ENCODE data around the gene IGBP1.
A peak's percentile ranks its signal among the peaks of the same experiment; 100 is the strongest.
"Not testable (repeated sequence)": the region's sequence is repeated elsewhere in the genome, so short reads cannot be mapped to it uniquely, and the experiment has no call there.

The IGBP1 gene

GRCh38 chrX:70166601-70167590 lies 33.6 kb downstream of the IGBP1 start:
- no peak for DNase-seq (ENCODE audit: low read depth in 2 of 2)

- no peak for DNase-seq (ENCODE audit: low read depth in 2 of 2)
These were observed 35.3 kb downstream of the IGBP1 start for GRCh38 chrX:70168238-70169188.

GRCh38 chrX:70169281-70169680 lies 36.0 kb downstream of the IGBP1 start:
- no peak for DNase-seq (ENCODE audit: low read depth in 2 of 2)

DNA sequence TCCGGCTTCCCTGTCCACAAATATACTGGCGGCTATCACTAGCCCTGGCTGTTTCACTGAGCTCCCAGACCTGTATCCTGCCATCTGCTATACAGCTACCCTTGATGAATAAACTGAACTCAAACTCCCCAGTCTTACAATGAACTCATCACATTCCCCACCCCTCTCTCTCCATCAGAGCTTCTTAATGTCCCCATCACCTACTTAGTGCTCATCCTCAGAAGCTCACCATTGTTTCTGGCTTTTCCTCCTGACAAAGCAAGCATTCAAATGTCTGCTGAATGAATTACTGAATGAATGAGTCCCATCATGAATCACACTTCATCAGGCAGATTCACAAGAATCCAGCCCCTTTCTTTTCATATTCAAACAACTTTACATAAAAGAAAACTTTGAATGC lies 38.4 kb downstream of the IGBP1 start:
- no peak for DNase-seq (ENCODE audit: low read depth in 2 of 2)

- no peak for DNase-seq (ENCODE audit: low read depth in 2 of 2)
These were observed 39.0 kb downstream of the IGBP1 start for GRCh38 chrX:70172221-70172620.

GRCh38 chrX:70172964-70173363 lies 39.7 kb downstream of the IGBP1 start:
- DNase-seq (ENCODE audit: low read depth in 2 of 2) = no peak

DNA sequence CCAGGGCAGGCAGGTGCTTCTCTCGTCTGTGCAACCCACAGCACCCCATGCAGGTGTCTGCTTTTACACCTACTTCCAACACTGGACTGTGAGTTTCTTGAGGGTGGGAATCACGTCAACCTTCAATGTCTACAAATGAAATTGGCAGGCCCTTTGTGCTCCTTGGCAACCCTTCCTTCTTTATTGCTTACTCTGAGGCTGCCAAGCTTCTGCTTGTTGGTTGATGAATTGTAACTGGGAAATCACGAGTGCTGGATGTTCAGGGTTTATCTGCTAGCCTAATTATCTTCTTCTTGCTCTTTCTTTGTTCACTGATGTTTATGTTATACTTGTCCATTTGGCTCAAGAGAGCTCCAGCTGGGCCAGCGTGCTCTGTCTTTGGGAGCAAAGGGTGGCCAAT lies 41.5 kb downstream of the IGBP1 start:
- no peak for DNase-seq (ENCODE audit: low read depth in 2 of 2)

- no peak for DNase-seq (ENCODE audit: low read depth in 2 of 2)
These were observed 42.1 kb downstream of the IGBP1 start for GRCh38 chrX:70175338-70175737.

DNA sequence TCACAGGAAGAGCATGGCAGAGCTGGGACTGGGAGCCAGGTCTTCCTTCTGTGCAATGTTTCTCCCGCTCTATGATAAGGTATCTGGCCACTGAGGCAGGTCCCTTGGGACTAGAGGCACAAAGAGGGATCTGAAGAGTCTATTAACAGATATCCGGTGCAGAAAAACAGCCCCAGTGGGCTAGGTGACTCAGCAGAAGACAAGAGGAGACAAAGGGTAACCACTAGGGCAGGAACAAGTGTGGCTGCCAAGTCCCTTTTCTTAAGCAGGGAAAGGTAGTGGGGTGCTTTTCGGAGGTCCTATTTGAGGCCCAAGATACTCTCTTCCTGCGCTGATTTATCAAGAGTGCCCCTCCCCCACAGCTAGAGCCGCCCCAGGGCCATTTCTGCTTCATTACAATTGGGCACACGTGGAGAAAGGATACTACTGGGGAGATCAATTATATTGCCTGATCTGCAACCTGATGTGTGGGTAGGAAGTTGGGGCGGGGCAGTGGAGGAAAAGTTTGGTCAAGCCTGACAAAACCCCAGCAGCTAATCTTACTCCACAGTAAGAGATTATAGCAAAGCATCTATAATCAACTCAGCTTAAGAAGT lies 43.8 kb downstream of the IGBP1 start, which contains the start of gene DGAT2L6:
DGAT2L6 (plus strand) TSS at position 546 of the 596 bp plus-strand sequence. CDS start 100 bp downstream, outside the sequence.
- no peak for DNase-seq (ENCODE audit: low read depth in 2 of 2)

- no peak for DNase-seq (ENCODE audit: low read depth in 2 of 2)
These were observed 49.8 kb downstream of the IGBP1 start for GRCh38 chrX:70183091-70183490.

- no peak for DNase-seq (ENCODE audit: low read depth in 2 of 2)
These were observed 57.0 kb downstream of the IGBP1 start for GRCh38 chrX:70190225-70190624.

GRCh38 chrX:70196961-70197720 lies 63.9 kb downstream of the IGBP1 start:
- peak; percentile 27 to 37 for DNase-seq (ENCODE audit: low read depth in 2 of 2)

- no peak for DNase-seq (ENCODE audit: low read depth in 2 of 2)
These were observed 68.5 kb downstream of the IGBP1 start for GRCh38 chrX:70201732-70202131.

DNA sequence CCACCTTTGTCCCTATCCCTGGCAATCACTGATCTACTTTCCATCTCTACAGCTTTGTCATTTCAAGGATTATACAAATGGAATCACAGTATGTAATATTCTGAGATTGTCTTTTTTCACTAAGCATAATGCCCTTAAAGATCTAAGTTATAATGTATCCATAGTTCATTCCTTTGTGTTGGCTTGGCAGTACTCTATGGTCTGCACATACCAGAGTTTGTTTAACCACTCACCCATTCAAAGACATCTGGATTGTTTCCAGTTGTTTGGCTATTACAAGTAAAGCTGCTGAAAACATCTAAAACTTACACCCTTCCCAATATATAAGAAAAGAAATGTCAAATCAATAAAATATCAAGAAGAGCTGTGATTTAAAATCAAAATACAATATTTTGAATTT lies 75.2 kb downstream of the IGBP1 start:
- DNase-seq (ENCODE audit: low read depth in 2 of 2) = no peak

DNA sequence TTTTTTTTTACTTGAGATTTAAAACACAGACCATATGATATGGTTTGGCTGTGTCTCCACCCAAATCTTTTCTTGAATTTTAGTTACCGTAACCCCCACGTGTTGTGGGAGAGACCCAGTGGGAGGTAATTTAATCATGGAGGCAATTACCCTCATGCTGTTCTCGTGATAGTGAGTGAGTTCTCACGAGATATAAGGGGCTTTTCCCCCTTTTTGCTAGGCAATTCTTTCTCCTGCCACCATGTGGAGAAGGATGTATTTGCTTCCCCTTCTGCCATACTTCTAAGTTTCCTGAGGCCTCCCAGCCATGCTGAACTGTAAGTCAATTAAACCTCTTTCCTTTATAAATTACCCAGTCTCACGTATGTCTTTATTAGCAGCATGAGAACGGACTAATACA lies 76.3 kb downstream of the IGBP1 start:
- not testable (repeated sequence) for DNase-seq (ENCODE audit: low read depth in 2 of 2)
